Measurements from ENCODE around the gene IQCM.

The IQCM gene

GRCh38 chr4:149749784-149750183, 65.9 kb downstream of the IQCM start:
- Histone ChIP-seq H3K9me2 (replicated peaks; ENCODE audit: low read depth, low read length) (no peaks in the 10 kb centered on the region), H3K27me3 (ENCODE audit: insufficient read depth, low read length, poor library complexity, severe bottlenecking) (no peaks in the 10 kb centered on the region), H3K9me3 (ENCODE audit: insufficient read depth, low read depth, low read length) (no peaks in the 10 kb centered on the region), H3K4me2 (ENCODE audit: low read depth, low read length, poor library complexity, severe bottlenecking) (no peak overlapping the region), H2AFZ (ENCODE audit: low read length) (no peak overlapping the region), H3K79me2 (ENCODE audit: insufficient read depth, low read length) (no peaks in the 10 kb centered on the region), H3K9ac (ENCODE audit: low read depth, low read length, poor library complexity, severe bottlenecking) (no peak overlapping the region), H4K20me1 (ENCODE audit: insufficient read depth, low read length, poor library complexity, severe bottlenecking) (no peaks in the 10 kb centered on the region), H3K36me3 (ENCODE audit: insufficient read depth, low read length) (no peaks in the 10 kb centered on the region), H3K4me1 (ENCODE audit: insufficient read depth, low read length, poor library complexity, severe bottlenecking) (no peaks in the 10 kb centered on the region), H3F3A (ENCODE audit: low read depth) (no peaks in the 10 kb centered on the region), H3K4me3 (ENCODE audit: low read length, poor library complexity, severe bottlenecking) (no peak overlapping the region)
- no peak for TF ChIP-seq CTCF (conservative IDR thresholded peaks at IDR 0.05; ENCODE audit: low read length)
- no peak for TF ChIP-seq EZH2phosphoT487 (IDR thresholded peaks at IDR 0.05; ENCODE audit: borderline replicate concordance)

- H3K4me1 ChIP-seq (ENCODE audit: insufficient read depth, low read length, poor library complexity, severe bottlenecking), result no peaks in the 10 kb centered on the region
- H2AFZ ChIP-seq (ENCODE audit: low read length), result no peak overlapping the region
- no peak overlapping the region for H3K4me2 ChIP-seq (ENCODE audit: low read depth, low read length, poor library complexity, severe bottlenecking)
- H3K9me3 ChIP-seq (ENCODE audit: insufficient read depth, low read depth, low read length), result no peaks in the 10 kb centered on the region
- no peak overlapping the region for H3K4me3 ChIP-seq (ENCODE audit: low read length, poor library complexity, severe bottlenecking)
- TF ChIP-seq CTCF (conservative IDR thresholded peaks at IDR 0.05; ENCODE audit: low read length) (no peak), EZH2phosphoT487 (IDR thresholded peaks at IDR 0.05; ENCODE audit: borderline replicate concordance) (no peak)
- H3K9me2 ChIP-seq (replicated peaks; ENCODE audit: low read depth, low read length), result no peaks in the 10 kb centered on the region
- no peaks in the 10 kb centered on the region for H3K79me2 ChIP-seq (ENCODE audit: insufficient read depth, low read length)
- no peak overlapping the region for H3K9ac ChIP-seq (ENCODE audit: low read depth, low read length, poor library complexity, severe bottlenecking)
- no peaks in the 10 kb centered on the region for H3K36me3 ChIP-seq (ENCODE audit: insufficient read depth, low read length)
- H3F3A ChIP-seq (ENCODE audit: low read depth), result no peaks in the 10 kb centered on the region
- no peaks in the 10 kb centered on the region for H3K27me3 ChIP-seq (ENCODE audit: insufficient read depth, low read length, poor library complexity, severe bottlenecking)
- no peaks in the 10 kb centered on the region for H4K20me1 ChIP-seq (ENCODE audit: insufficient read depth, low read length, poor library complexity, severe bottlenecking)
These were observed 68.0 kb downstream of the IQCM start for GRCh38 chr4:149747646-149748045.

GRCh38 chr4:149746276-149746675, 69.4 kb downstream of the IQCM start:
- Histone ChIP-seq H4K20me1 (ENCODE audit: insufficient read depth, low read length, poor library complexity, severe bottlenecking) (no peaks in the 10 kb centered on the region), H3F3A (ENCODE audit: low read depth) (no peaks in the 10 kb centered on the region), H3K27me3 (ENCODE audit: insufficient read depth, low read length, poor library complexity, severe bottlenecking) (no peaks in the 10 kb centered on the region), H3K79me2 (ENCODE audit: insufficient read depth, low read length) (no peaks in the 10 kb centered on the region), H3K9ac (ENCODE audit: low read depth, low read length, poor library complexity, severe bottlenecking) (no peak overlapping the region), H3K4me2 (ENCODE audit: low read depth, low read length, poor library complexity, severe bottlenecking) (no peak overlapping the region), H3K36me3 (ENCODE audit: insufficient read depth, low read length) (no peaks in the 10 kb centered on the region), H3K9me2 (replicated peaks; ENCODE audit: low read depth, low read length) (no peaks in the 10 kb centered on the region), H3K4me3 (ENCODE audit: low read length, poor library complexity, severe bottlenecking) (no peak overlapping the region), H2AFZ (ENCODE audit: low read length) (no peak overlapping the region), H3K4me1 (ENCODE audit: insufficient read depth, low read length, poor library complexity, severe bottlenecking) (no peaks in the 10 kb centered on the region), H3K9me3 (ENCODE audit: insufficient read depth, low read depth, low read length) (no peaks in the 10 kb centered on the region)
- TF ChIP-seq CTCF (conservative IDR thresholded peaks at IDR 0.05; ENCODE audit: low read length) (no peak), EZH2phosphoT487 (IDR thresholded peaks at IDR 0.05; ENCODE audit: borderline replicate concordance) (no peak)

Data from Loucy (cell line).